ENCODE measurements around the gene SH3TC1. TPM values are rescaled to one million over a fixed set of nuclear protein-coding genes. Genes with fewer than 3 reads are reported as not detected.

SH3TC1 gene
- polyA plus RNA-seq, 2 of the 4 experiments (the other 2 are of a cell fraction), result 2.8 to 7.4 TPM

DNA sequence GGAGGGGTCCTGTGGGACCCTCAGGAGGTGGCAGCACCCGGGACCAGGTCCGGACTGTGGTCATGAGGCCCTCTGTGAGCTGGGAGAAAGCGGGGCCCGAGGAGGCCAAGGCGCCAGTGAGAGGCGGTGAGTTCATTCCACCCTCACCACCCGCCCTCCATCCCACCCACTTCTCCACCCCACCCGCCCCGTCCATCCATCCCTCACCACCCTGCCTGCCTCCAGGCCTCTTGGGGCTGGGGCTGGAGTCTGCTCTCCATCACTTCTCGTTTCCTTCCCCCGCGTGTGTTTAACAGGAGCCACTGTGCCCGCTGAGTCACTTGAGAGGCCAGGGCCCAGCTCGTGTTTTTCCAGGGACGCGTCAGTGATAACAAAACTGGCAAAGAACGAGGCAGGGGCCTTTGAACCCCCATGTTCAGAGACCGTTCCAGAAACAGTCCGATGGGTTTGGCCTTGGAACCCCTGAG, 6.2 kb downstream of the SH3TC1 start:
- FAIRE-seq, result no peak
- H3K4me1 ChIP-seq, result peaks cover 11% of the 10 kb centered on the region; the same call in 1 of the 3 replicates
- no peak overlapping the region for H3K4me3 ChIP-seq
- no peak for DNase-seq (ENCODE audit: low read depth in 1 of 2, low spot score in 1 of 2)
- no peaks in the 10 kb centered on the region for H3K9me3 ChIP-seq
- POLR2A ChIA-PET, result no interaction called here
- ATAC-seq, result no peak
- TF ChIP-seq, protein P1, sequence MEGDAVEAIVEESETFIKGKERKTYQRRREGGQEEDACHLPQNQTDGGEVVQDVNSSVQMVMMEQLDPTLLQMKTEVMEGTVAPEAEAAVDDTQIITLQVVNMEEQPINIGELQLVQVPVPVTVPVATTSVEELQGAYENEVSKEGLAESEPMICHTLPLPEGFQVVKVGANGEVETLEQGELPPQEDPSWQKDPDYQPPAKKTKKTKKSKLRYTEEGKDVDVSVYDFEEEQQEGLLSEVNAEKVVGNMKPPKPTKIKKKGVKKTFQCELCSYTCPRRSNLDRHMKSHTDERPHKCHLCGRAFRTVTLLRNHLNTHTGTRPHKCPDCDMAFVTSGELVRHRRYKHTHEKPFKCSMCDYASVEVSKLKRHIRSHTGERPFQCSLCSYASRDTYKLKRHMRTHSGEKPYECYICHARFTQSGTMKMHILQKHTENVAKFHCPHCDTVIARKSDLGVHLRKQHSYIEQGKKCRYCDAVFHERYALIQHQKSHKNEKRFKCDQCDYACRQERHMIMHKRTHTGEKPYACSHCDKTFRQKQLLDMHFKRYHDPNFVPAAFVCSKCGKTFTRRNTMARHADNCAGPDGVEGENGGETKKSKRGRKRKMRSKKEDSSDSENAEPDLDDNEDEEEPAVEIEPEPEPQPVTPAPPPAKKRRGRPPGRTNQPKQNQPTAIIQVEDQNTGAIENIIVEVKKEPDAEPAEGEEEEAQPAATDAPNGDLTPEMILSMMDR (IDR thresholded peaks at IDR 0.05), result no peak
- TF ChIP-seq, protein P2, sequence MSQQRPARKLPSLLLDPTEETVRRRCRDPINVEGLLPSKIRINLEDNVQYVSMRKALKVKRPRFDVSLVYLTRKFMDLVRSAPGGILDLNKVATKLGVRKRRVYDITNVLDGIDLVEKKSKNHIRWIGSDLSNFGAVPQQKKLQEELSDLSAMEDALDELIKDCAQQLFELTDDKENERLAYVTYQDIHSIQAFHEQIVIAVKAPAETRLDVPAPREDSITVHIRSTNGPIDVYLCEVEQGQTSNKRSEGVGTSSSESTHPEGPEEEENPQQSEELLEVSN (IDR thresholded peaks at IDR 0.05; ENCODE audit: borderline replicate concordance, low read depth), result no peak
- no peak for TF ChIP-seq EP300 (IDR thresholded peaks at IDR 0.05)
- TF ChIP-seq HOXB5 (CRISPR knock-in tag; IDR thresholded peaks at IDR 0.05), result no peak
- no peak for TF ChIP-seq KDM5A (IDR thresholded peaks at IDR 0.05)
- H3K4me2 ChIP-seq, result no peak overlapping the region
- WGBS (ENCODE audit: missing lambda C conversion rate), result 83% methylated on average over 15 of the region's 19 CpGs
- CTCF ChIA-PET, result interaction anchor here (1.3 kb wide), 1 partner anchor 12 kb away, joined by 3 read pairs; no protein-coding TSS in a partner anchor
- peak overlapping the region in 1 of 2 experiments; percentile 33; a peak in 1 of 6 replicates for H3K27ac ChIP-seq

DNA sequence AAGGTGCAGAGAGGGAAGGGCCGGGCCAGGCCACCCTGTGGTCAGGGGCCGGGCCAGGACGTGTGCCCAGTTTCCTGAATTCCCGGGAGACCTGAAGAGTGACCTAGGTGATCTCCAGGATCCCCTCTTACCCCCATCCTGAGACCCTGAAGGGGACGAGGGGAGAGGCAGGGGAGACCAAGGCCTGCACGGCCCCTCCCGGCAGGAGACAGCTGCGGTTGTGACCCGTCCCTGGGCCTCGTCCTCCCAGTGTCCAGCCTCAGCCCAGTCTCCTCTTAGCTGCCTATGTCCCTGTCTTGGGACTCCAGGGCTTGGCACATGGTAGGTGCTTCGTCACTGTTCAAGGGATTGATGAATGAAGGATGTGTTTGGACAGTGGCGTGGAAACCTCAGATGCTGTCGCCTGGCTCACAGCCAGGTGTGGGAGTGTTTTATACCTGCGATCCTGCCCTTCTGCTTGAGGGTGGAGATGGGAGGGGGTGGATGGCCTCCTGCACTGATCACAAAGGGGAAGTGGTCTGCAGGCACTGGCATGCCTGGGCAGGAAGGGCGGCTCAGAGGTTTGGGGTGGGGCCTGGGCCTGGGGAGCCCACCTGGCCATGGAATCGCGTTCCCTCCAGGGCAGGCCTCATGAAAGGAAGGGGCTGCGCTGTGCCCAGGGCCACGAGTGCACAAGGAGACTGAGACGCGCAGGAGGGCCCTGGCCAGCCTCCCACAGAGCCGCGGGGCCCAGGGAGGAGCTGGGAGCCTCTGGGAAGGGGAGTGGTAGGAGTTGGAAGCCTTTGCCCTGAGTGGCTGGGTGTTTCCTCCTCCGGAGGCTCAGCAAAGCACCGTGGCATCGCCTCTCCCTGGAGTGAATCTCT, 6.9 kb downstream of the SH3TC1 start:
- ATAC-seq, result peak in 1 of 2 experiments; percentile 17; a peak in 2 of 6 replicates
- peak overlapping the region in 1 of 2 experiments; percentile 37; a peak in 1 of 6 replicates for H3K27ac ChIP-seq
- 78% methylated on average over 7 of the region's 26 CpGs for WGBS (ENCODE audit: missing lambda C conversion rate)
- H3K4me2 ChIP-seq, result no peak overlapping the region
- TF ChIP-seq RAD21 (conservative IDR thresholded peaks at IDR 0.05 in 1 of 2, IDR thresholded peaks at IDR 0.05 in 1 of 2), result no peak
- no peak for TF ChIP-seq TFCP2L1 (CRISPR knock-in tag; IDR thresholded peaks at IDR 0.05)
- TF ChIP-seq EP300 (IDR thresholded peaks at IDR 0.05), result no peak
- TF ChIP-seq RARB (CRISPR knock-in tag; IDR thresholded peaks at IDR 0.05), result no peak
- TF ChIP-seq CHD2 (IDR thresholded peaks at IDR 0.05; ENCODE audit: low read length, partially characterized antibody), result no peak
- TF ChIP-seq, protein P3, sequence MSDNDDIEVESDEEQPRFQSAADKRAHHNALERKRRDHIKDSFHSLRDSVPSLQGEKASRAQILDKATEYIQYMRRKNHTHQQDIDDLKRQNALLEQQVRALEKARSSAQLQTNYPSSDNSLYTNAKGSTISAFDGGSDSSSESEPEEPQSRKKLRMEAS (IDR thresholded peaks at IDR 0.05), result no peak
- no peak for TF ChIP-seq PHF8 (IDR thresholded peaks at IDR 0.05; ENCODE audit: borderline replicate concordance, low read depth)
- TF ChIP-seq GATA3 (IDR thresholded peaks at IDR 0.05; ENCODE audit: borderline replicate concordance), result no peak
- CTCF ChIA-PET, result interaction anchor here (0.7 to 1.3 kb wide), 2 partner anchors 13 to 30 kb away, joined by 3 read pairs; no protein-coding TSS in a partner anchor
- no peak for DNase-seq (ENCODE audit: low read depth in 1 of 2, low spot score in 1 of 2)
- FAIRE-seq, result no peak
- H3K9me3 ChIP-seq, result no peaks in the 10 kb centered on the region
- peaks cover 9% of the 10 kb centered on the region; the same call in 1 of the 3 replicates for H3K4me1 ChIP-seq
- no peak overlapping the region for H3K4me3 ChIP-seq
- POLR2A ChIA-PET, result no interaction called here

DNA sequence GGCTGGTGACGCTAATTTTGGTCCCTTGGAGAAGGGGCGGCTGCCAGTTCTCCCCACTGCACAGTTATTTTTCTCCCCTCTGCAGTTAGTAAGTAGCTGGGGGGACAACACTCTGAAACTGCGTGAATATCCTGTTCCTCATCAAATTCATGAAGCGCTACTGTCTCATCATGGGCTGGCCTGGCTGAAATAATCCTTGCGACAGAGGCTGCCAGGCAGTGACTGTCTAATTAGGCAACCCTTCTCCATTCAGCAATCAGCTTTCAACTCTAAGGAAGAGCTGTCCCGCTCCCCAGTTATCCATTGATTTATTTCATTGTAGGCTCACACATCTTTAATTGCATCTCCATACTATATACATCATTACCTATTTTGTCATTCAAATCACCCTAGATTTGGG, 8.2 kb downstream of the SH3TC1 start:
- no peak for ATAC-seq
- ChIA-PET CTCF (no interaction called here), POLR2A (no interaction called here)
- Histone ChIP-seq H3K9me3 (no peaks in the 10 kb centered on the region), H3K27ac (no peak overlapping the region), H3K4me2 (no peak overlapping the region), H3K4me1 (0 out of 3 replicates have a peak, but pooled peaks cover 5% of the 10 kb centered on the region), H3K4me3 (no peak overlapping the region)
- 95% methylated on average over 6 of the region's 6 CpGs for WGBS (ENCODE audit: missing lambda C conversion rate)
- TF ChIP-seq CEBPB (IDR thresholded peaks at IDR 0.05) (no peak), MAFK (IDR thresholded peaks at IDR 0.05; ENCODE audit: partially characterized antibody) (no peak), HDAC2 (IDR thresholded peaks at IDR 0.05) (no peak), NR3C1 (IDR thresholded peaks at IDR 0.05) (no peak), RNF2 (IDR thresholded peaks at IDR 0.05; ENCODE audit: borderline replicate concordance, low read depth) (no peak), ZSCAN20 (CRISPR knock-in tag; IDR thresholded peaks at IDR 0.05) (no peak), SREBF2 (IDR thresholded peaks at IDR 0.05) (no peak)
- TF ChIP-seq, protein P4, sequence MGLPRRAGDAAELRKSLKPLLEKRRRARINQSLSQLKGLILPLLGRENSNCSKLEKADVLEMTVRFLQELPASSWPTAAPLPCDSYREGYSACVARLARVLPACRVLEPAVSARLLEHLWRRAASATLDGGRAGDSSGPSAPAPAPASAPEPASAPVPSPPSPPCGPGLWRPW (IDR thresholded peaks at IDR 0.05), result no peak
- no peak for DNase-seq (ENCODE audit: low read depth in 1 of 2, low spot score in 1 of 2)
- FAIRE-seq, result no peak
